GM18951 (cell line): ENCODE data around the gene RTL5.

Experiments
- POLR2A ChIP-seq: IDR thresholded peaks from 4 replicates; pipeline ENCODE4 v1.6.1; 2011; ENCODE audit warnings: mild to moderate bottlenecking; ENCODE audit not compliant: insufficient read length, insufficient read depth; ENCODE audit errors: extremely low read depth
- in situ Hi-C: fragments of 300-500 bp; cut with MboI; formaldehyde crosslinking; loops from one replicate; pipeline ENCODE4 v1.12.0; 2022; ENCODE audit warnings: low sequenced_read_pairs, mixed read lengths, inconsistent platforms; ENCODE audit not compliant: unreplicated experiment

The RTL5 gene

GRCh38 chrX:72126048-72126415 lies 5.7 kb downstream of the RTL5 start:
- TF ChIP-seq POLR2A: no peak
- in situ Hi-C loops: loop anchor here (10.0 kb wide), 1 partner anchor 121 kb away; no protein-coding TSS in a partner anchor

GRCh38 chrX:72125331-72126047 lies 6.2 kb downstream of the RTL5 start:
- TF ChIP-seq POLR2A: no peak
- in situ Hi-C loops: loop anchor here (10.0 kb wide), 1 partner anchor 121 kb away; no protein-coding TSS in a partner anchor

- in situ Hi-C loops: loop anchor here (10.0 kb wide), 1 partner anchor 120 kb away; no protein-coding TSS in a partner anchor
- TF ChIP-seq POLR2A: no peak
Observed at GRCh38 chrX:72124540-72125201, 7.0 kb downstream of the RTL5 start.

GRCh38 chrX:72123471-72124185 lies 8.1 kb downstream of the RTL5 start:
- in situ Hi-C loops: loop anchor here (10.0 kb wide), 1 partner anchor 119 kb away; no protein-coding TSS in a partner anchor
- no peak for TF ChIP-seq POLR2A

- in situ Hi-C loops: loop anchor here (10.0 kb wide), 1 partner anchor 118 kb away; no protein-coding TSS in a partner anchor
- TF ChIP-seq POLR2A: no peak
Observed at GRCh38 chrX:72122621-72123337, 8.9 kb downstream of the RTL5 start.

GRCh38 chrX:72121383-72121782 lies 10.3 kb downstream of the RTL5 start:
- in situ Hi-C loops: loop anchor here (10.0 kb wide), 1 partner anchor 117 kb away; no protein-coding TSS in a partner anchor
- TF ChIP-seq POLR2A: no peak

GRCh38 chrX:72120837-72121236 lies 10.9 kb downstream of the RTL5 start:
- TF ChIP-seq POLR2A: no peak
- in situ Hi-C loops: loop anchor here (10.0 kb wide), 1 partner anchor 116 kb away; no protein-coding TSS in a partner anchor

GRCh38 chrX:72117636-72118210 lies 14.0 kb downstream of the RTL5 start:
- no peak for TF ChIP-seq POLR2A
- in situ Hi-C loops: no loop called here

- no peak for TF ChIP-seq POLR2A
- in situ Hi-C loops: no loop called here
Observed at GRCh38 chrX:72115380-72115779, 16.3 kb downstream of the RTL5 start.

- no peak for TF ChIP-seq POLR2A
- in situ Hi-C loops: no loop called here
Observed at GRCh38 chrX:72114807-72115206, 16.9 kb downstream of the RTL5 start.

- in situ Hi-C loops: no loop called here
- TF ChIP-seq POLR2A: no peak
Observed at GRCh38 chrX:72114306-72114705, 17.4 kb downstream of the RTL5 start.

- in situ Hi-C loops: no loop called here
Observed at GRCh38 chrX:72113461-72113860, 18.3 kb downstream of the RTL5 start.

GRCh38 chrX:72110876-72111708 lies 20.6 kb downstream of the RTL5 start:
- in situ Hi-C loops: no loop called here
- no peak for TF ChIP-seq POLR2A

More at GRCh38 chrX:72113461-72113860, 18.3 kb downstream of the RTL5 start:
- no peak for TF ChIP-seq POLR2A
